ENCODE measurements around the gene DCLK1.

- TF ChIP-seq, protein P1, sequence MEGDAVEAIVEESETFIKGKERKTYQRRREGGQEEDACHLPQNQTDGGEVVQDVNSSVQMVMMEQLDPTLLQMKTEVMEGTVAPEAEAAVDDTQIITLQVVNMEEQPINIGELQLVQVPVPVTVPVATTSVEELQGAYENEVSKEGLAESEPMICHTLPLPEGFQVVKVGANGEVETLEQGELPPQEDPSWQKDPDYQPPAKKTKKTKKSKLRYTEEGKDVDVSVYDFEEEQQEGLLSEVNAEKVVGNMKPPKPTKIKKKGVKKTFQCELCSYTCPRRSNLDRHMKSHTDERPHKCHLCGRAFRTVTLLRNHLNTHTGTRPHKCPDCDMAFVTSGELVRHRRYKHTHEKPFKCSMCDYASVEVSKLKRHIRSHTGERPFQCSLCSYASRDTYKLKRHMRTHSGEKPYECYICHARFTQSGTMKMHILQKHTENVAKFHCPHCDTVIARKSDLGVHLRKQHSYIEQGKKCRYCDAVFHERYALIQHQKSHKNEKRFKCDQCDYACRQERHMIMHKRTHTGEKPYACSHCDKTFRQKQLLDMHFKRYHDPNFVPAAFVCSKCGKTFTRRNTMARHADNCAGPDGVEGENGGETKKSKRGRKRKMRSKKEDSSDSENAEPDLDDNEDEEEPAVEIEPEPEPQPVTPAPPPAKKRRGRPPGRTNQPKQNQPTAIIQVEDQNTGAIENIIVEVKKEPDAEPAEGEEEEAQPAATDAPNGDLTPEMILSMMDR (conservative IDR thresholded peaks at IDR 0.05 in 1 of 2, IDR thresholded peaks at IDR 0.05 in 1 of 2; ENCODE audit: extremely low read depth in 1 of 2, insufficient read depth in 1 of 2, low read depth in 1 of 2, low read length in 2 of 2): no peak
- no peak for TF ChIP-seq EZH2 (IDR thresholded peaks at IDR 0.05; ENCODE audit: borderline replicate concordance, low read length)
Measured at GRCh38 chr13:36057041-36057440, 74.1 kb downstream of the DCLK1 start.
